HCT116 (cell line): Measurements from ENCODE around the gene TMEM106C. TPM values are rescaled to one million over a fixed set of nuclear protein-coding genes. Genes with fewer than 3 reads are reported as not detected.

Experiments
- ATAC-seq: fragments of 200-7000 bp; cut with Tn5 transposase; 2 replicates; pipeline ENCODE4 v1.9.1; 2020; ENCODE audit warnings: mild to moderate bottlenecking, moderate library complexity
- BruUV-seq: library from RNA; stranded (reverse); fragments of 400-500 nt; replicated peaks from 2 replicates; lab custom pipeline; 2021; lab: Mats Ljungman, UMichigan
- CTCF ChIA-PET: fragments of 300-600 bp; sonication (Branson Sonifier 250); formaldehyde crosslinking; loops from one replicate; lab custom pipeline; 2021; ENCODE audit warnings: antibody characterized with exemption; lab: Charles Lee
- POLR2A ChIA-PET: fragments of 300-600, 350-600 bp; sonication (Branson Sonifier 250); formaldehyde crosslinking; loops from one replicate; lab custom pipeline; 2021; ENCODE audit warnings: antibody characterized with exemption; lab: Charles Lee
- RAD21 ChIA-PET, 2 experiments: fragments of 300-600 bp; sonication (Branson Sonifier 250); formaldehyde crosslinking; loops; one replicate each; lab custom pipeline; 2023; ENCODE audit warnings: low total read pairs in 2 of 2; ENCODE audit not compliant: uncharacterized antibody in 2 of 2, unreplicated experiment in 2 of 2, low non-redundant PET in 1 of 2; lab: Charles Lee
- DNase-seq: peaks from one replicate; pipeline ENCODE4 v3.0.0-alpha.2; 2010; ENCODE audit warnings: low read depth, low spot score
- H2AFZ ChIP-seq: fragments of 200-600 bp; shearing (Covaris generic), sonication (generic); 2 replicates; pipeline ENCODE4 v1.6.1; 2017; ENCODE audit warnings: low read depth, mixed run types, mixed read lengths, antibody characterized with exemption, low read length; ENCODE audit not compliant: poor library complexity, severe bottlenecking
- H3K27ac ChIP-seq: 2 replicates; pipeline ENCODE4 v1.5.1; 2012; ENCODE audit warnings: low read depth, low read length
- H3K27me3 ChIP-seq: fragments of 200-600 bp; sonication (generic); 2 replicates; pipeline ENCODE4 v1.6.1; 2016; ENCODE audit warnings: mixed run types, low read length, mixed read lengths; ENCODE audit not compliant: insufficient read depth
- H3K36me3 ChIP-seq, 2 experiments: fragments of 200-500 bp in 1 of 2; fragments of 200-600 bp in 1 of 2; sonication (Bioruptor generic) in 1 of 2; sonication (generic) in 1 of 2; 2 replicates each; pipeline versions ENCODE4 v1.5.1 to v1.6.1; 2014 to 2016; ENCODE audit warnings: low read length in 2 of 2, inconsistent platforms in 1 of 2, mixed read lengths in 1 of 2, mixed run types in 1 of 2; ENCODE audit not compliant: insufficient read depth in 2 of 2, control insufficient read depth in 1 of 2
- H3K4me1 ChIP-seq, 2 experiments: fragments of 200-600 bp in 1 of 2; sonication (generic) in 1 of 2; 2 replicates each; pipeline versions ENCODE4 v1.5.1 to v1.6.1; 2012 to 2017; ENCODE audit warnings: low read length in 2 of 2, inconsistent platforms in 1 of 2, mild to moderate bottlenecking in 1 of 2, mixed read lengths in 1 of 2, mixed run types in 1 of 2, moderate library complexity in 1 of 2; ENCODE audit not compliant: insufficient read depth in 2 of 2, control insufficient read depth in 1 of 2
- H3K4me2 ChIP-seq: fragments of 200-600 bp; sonication (generic); 2 replicates; pipeline ENCODE4 v1.6.1; 2017; ENCODE audit warnings: mixed run types, low read length, mixed read lengths
- H3K4me3 ChIP-seq, 2 experiments: fragments of 200-600 bp in 1 of 2; sonication (generic) in 1 of 2; replicated peaks in 1 of 2; 2 replicates each; pipeline ENCODE4 v1.5.1; 2011 to 2016; ENCODE audit warnings: low read length in 2 of 2, control low read depth in 1 of 2, low read depth in 1 of 2, mild to moderate bottlenecking in 1 of 2, mixed read lengths in 1 of 2, mixed run types in 1 of 2
- H3K79me2 ChIP-seq: fragments of 200-600 bp; sonication (generic); 2 replicates; pipeline ENCODE4 v1.6.1; 2017; ENCODE audit warnings: mild to moderate bottlenecking, mixed run types, low read length, moderate library complexity, mixed read lengths; ENCODE audit not compliant: insufficient read depth
- H3K9ac ChIP-seq: fragments of 200-600 bp; sonication (generic); 2 replicates; pipeline ENCODE4 v1.6.1; 2016; ENCODE audit warnings: low read length, mixed read lengths
- H3K9me2 ChIP-seq: fragments of 200-600 bp; sonication (generic), shearing (Covaris generic); 2 replicates; pipeline ENCODE4 v1.6.1; 2017; ENCODE audit warnings: mixed run types, mild to moderate bottlenecking, moderate library complexity; ENCODE audit not compliant: insufficient read depth
- H3K9me3 ChIP-seq, 2 experiments: fragments of 200-500 bp in 1 of 2; fragments of 200-600 bp in 1 of 2; sonication (Bioruptor generic) in 1 of 2; sonication (generic) in 1 of 2; 2 replicates each; pipeline ENCODE4 v1.6.1; 2014 to 2017; ENCODE audit warnings: low read length in 2 of 2, mixed read lengths in 2 of 2, inconsistent platforms in 1 of 2, low read depth in 1 of 2, mild to moderate bottlenecking in 1 of 2, mixed run types in 1 of 2, moderate library complexity in 1 of 2; ENCODE audit not compliant: control insufficient read depth in 1 of 2, insufficient read depth in 1 of 2
- H4K20me1 ChIP-seq: fragments of 200-600 bp; sonication (generic), shearing (Covaris generic); 2 replicates; pipeline ENCODE4 v1.6.1; 2017; ENCODE audit warnings: mixed run types, mild to moderate bottlenecking, moderate library complexity; ENCODE audit not compliant: insufficient read depth
- CEBPB ChIP-seq: IDR thresholded peaks from 2 replicates; pipeline ENCODE4 v1.6.1; 2012; ENCODE audit warnings: low read depth
- EZH2 ChIP-seq: fragments of 200-600 bp; sonication (generic); IDR thresholded peaks from 2 replicates; pipeline ENCODE4 v1.6.1; 2017; ENCODE audit warnings: antibody characterized with exemption, mixed run types
- EZH2phosphoT487 ChIP-seq: fragments of 200-600 bp; IDR thresholded peaks from 2 replicates; pipeline ENCODE4 v1.6.1; 2018; ENCODE audit warnings: antibody characterized with exemption, borderline replicate concordance
- FOSL1 ChIP-seq: IDR thresholded peaks from 2 replicates; pipeline ENCODE4 v1.6.1; 2012; ENCODE audit warnings: low read depth
- JUND ChIP-seq: IDR thresholded peaks from 2 replicates; pipeline ENCODE4 v1.6.1; 2012
- POLR2A ChIP-seq: IDR thresholded peaks from 2 replicates; pipeline ENCODE4 v1.7.0; 2011; ENCODE audit warnings: borderline replicate concordance; ENCODE audit not compliant: insufficient read depth, insufficient read length; ENCODE audit errors: extremely low read depth
- POLR2AphosphoS5 ChIP-seq: IDR thresholded peaks from 2 replicates; pipeline ENCODE4 v1.6.1; 2011; ENCODE audit warnings: mild to moderate bottlenecking, low read depth, low read length, moderate library complexity
- RAD21 ChIP-seq: IDR thresholded peaks from 2 replicates; pipeline ENCODE4 v1.6.1; 2012; ENCODE audit warnings: low read depth, mild to moderate bottlenecking
- REST ChIP-seq: IDR thresholded peaks from 2 replicates; pipeline ENCODE4 v1.6.1; 2012; ENCODE audit warnings: low read depth
- TCF7L2 ChIP-seq: IDR thresholded peaks from 2 replicates; pipeline ENCODE4 v1.7.0; 2011; ENCODE audit warnings: borderline replicate concordance, inconsistent platforms; ENCODE audit not compliant: insufficient read depth, insufficient read length; ENCODE audit errors: extremely low read depth
- YY1 ChIP-seq: IDR thresholded peaks from 2 replicates; pipeline ENCODE4 v1.6.1; 2011; ENCODE audit warnings: low read length, low read depth, moderate library complexity, mild to moderate bottlenecking; ENCODE audit not compliant: insufficient replicate concordance; ENCODE audit errors: extremely low read depth
- ZFX ChIP-seq: fragments of 450-650 bp; IDR thresholded peaks from 2 replicates; pipeline ENCODE4 v1.6.1; 2017
- intact Hi-C: fragments of 100-400 bp; cut with micrococcal nuclease; formaldehyde crosslinking; loops from 2 replicates; pipeline ENCODE4 v1.10.0; 2022
- total RNA-seq: library from RNA; stranded (reverse); gene quantifications from one replicate; pipeline ENCODE4 v1.2.1, GENCODE V29; 2021; ENCODE audit not compliant: unreplicated experiment

Gene TMEM106C
- total RNA-seq, 1 experiment from 2014 or later, result 94.7 TPM

- POLR2A ChIA-PET, result no interaction called here
- no TSS peak for BruUV-seq
- H3K9me3 ChIP-seq, result no peaks in the 10 kb centered on the region
These were observed 45.6 kb downstream of the TMEM106C start for GRCh38 chr12:48008950-48009349.

More at GRCh38 chr12:48008950-48009349, 45.6 kb downstream of the TMEM106C start:
- H3K27ac ChIP-seq, result no peak overlapping the region
- H3K9ac ChIP-seq, result no peak overlapping the region
- H2AFZ ChIP-seq, result no peak overlapping the region
- H3K27me3 ChIP-seq, result peaks cover 7% of the 10 kb centered on the region; the same call in 1 of the 2 replicates
- TF ChIP-seq REST, result no peak
- no peak for TF ChIP-seq POLR2A
- no peak for TF ChIP-seq FOSL1
- no peak for TF ChIP-seq TCF7L2
- no peak for TF ChIP-seq EZH2
- TF ChIP-seq JUND, result no peak
- no peak for TF ChIP-seq POLR2AphosphoS5
- TF ChIP-seq CEBPB, result no peak
- TF ChIP-seq ZFX, result no peak
- no peak for TF ChIP-seq EZH2phosphoT487
- TF ChIP-seq YY1, result no peak
- TF ChIP-seq RAD21, result no peak
- DNase-seq, result no peak
- no peaks in the 10 kb centered on the region for H3K4me1 ChIP-seq
- RAD21 ChIA-PET, result no interaction called here
- H3K4me2 ChIP-seq, result no peak overlapping the region
- no peaks in the 10 kb centered on the region for H4K20me1 ChIP-seq
- no peak overlapping the region for H3K4me3 ChIP-seq
- ATAC-seq, result no peak; the same call in 1 of the 2 replicates
- intact Hi-C loops, result no loop called here
- no peaks in the 10 kb centered on the region for H3K79me2 ChIP-seq
- CTCF ChIA-PET, result no interaction called here
- no peaks in the 10 kb centered on the region for H3K36me3 ChIP-seq
- no peaks in the 10 kb centered on the region for H3K9me2 ChIP-seq
